Glutamatergic neuron (in vitro differentiated cells): ENCODE data around the gene XIAP. TPM values are rescaled to one million over a fixed set of nuclear protein-coding genes. Genes with fewer than 3 reads are reported as not detected.
"Not testable (repeated sequence)": the region's sequence is repeated elsewhere in the genome, so short reads cannot be mapped to it uniquely, and the experiment has no call there.

ENCODE experiments used
- DNase-seq: peaks from one replicate; pipeline ENCODE4 v3.0.0; 2022
- H3K27ac Mint-ChIP-seq: one replicate; pipeline ENCODE4 v1.8.0; 2020; ENCODE audit warnings: mild to moderate bottlenecking, mixed read lengths, inconsistent platforms; ENCODE audit not compliant: unreplicated experiment
- H3K27me3 Mint-ChIP-seq: one replicate; pipeline ENCODE4 v1.8.0; 2020; ENCODE audit warnings: mild to moderate bottlenecking, moderate library complexity, mixed read lengths, inconsistent platforms; ENCODE audit not compliant: unreplicated experiment
- H3K36me3 Mint-ChIP-seq: one replicate; pipeline ENCODE4 v1.8.0; 2020; ENCODE audit warnings: mild to moderate bottlenecking, mixed read lengths, inconsistent platforms; ENCODE audit not compliant: unreplicated experiment
- H3K4me1 Mint-ChIP-seq: one replicate; pipeline ENCODE4 v1.8.0; 2020; ENCODE audit warnings: mild to moderate bottlenecking, low read depth, mixed read lengths, inconsistent platforms; ENCODE audit not compliant: unreplicated experiment
- H3K4me3 Mint-ChIP-seq: one replicate; pipeline ENCODE4 v1.8.0; 2020; ENCODE audit warnings: mild to moderate bottlenecking, mixed read lengths, inconsistent platforms; ENCODE audit not compliant: unreplicated experiment
- H3K9me3 Mint-ChIP-seq: one replicate; pipeline ENCODE4 v1.8.0; 2020; ENCODE audit warnings: mild to moderate bottlenecking, moderate library complexity, mixed read lengths, inconsistent platforms; ENCODE audit not compliant: unreplicated experiment
- CTCF ChIP-seq: fragments of 200-600 bp; sonication (generic); IDR thresholded peaks from one replicate; pipeline ENCODE4 v1.5.0; 2021; ENCODE audit not compliant: partially characterized antibody, unreplicated experiment
- total RNA-seq: library from RNA; stranded (reverse); fragmentation: NEBNext Ultra II Directional; extraction: Animal tissue kit (Norgen Biotek cat#: 25700); gene quantifications from one replicate; pipeline ENCODE4 v1.2.1, GENCODE V29; 2021; ENCODE audit not compliant: unreplicated experiment

Gene XIAP
- total RNA-seq, 1 donor from 2014 or later: 37.1 TPM

GRCh38 chrX:123822965-123823364 lies 36.9 kb upstream of the XIAP start:
- no peaks in the 10 kb centered on the region for H3K36me3 Mint-ChIP-seq
- no peak overlapping the region for H3K4me3 Mint-ChIP-seq
- no peak overlapping the region for H3K27ac Mint-ChIP-seq
- no peak for DNase-seq
- no peak for TF ChIP-seq CTCF
- peaks cover 2% of the 10 kb centered on the region for H3K9me3 Mint-ChIP-seq
- H3K4me1 Mint-ChIP-seq: no peaks in the 10 kb centered on the region
- H3K27me3 Mint-ChIP-seq: no peaks in the 10 kb centered on the region

GRCh38 chrX:123830309-123830708 lies 29.5 kb upstream of the XIAP start:
- Mint-ChIP-seq H3K9me3 (no peaks in the 10 kb centered on the region), H3K4me1 (no peaks in the 10 kb centered on the region), H3K27me3 (no peaks in the 10 kb centered on the region), H3K27ac (no peak overlapping the region), H3K4me3 (no peak overlapping the region), H3K36me3 (no peaks in the 10 kb centered on the region)
- no peak for TF ChIP-seq CTCF
- no peak for DNase-seq

- Mint-ChIP-seq H3K9me3 (no peaks in the 10 kb centered on the region), H3K27ac (no peak overlapping the region), H3K4me1 (no peaks in the 10 kb centered on the region), H3K4me3 (no peak overlapping the region), H3K27me3 (no peaks in the 10 kb centered on the region), H3K36me3 (no peaks in the 10 kb centered on the region)
- DNase-seq: peak; percentile 34
- TF ChIP-seq CTCF: peak; percentile 76
Observed at GRCh38 chrX:123833387-123833786, 26.5 kb upstream of the XIAP start.

- no peak overlapping the region for H3K4me3 Mint-ChIP-seq
- DNase-seq: no peak
- TF ChIP-seq CTCF: no peak
- no peaks in the 10 kb centered on the region for H3K36me3 Mint-ChIP-seq
- H3K27ac Mint-ChIP-seq: no peak overlapping the region
- H3K9me3 Mint-ChIP-seq: no peaks in the 10 kb centered on the region
- no peaks in the 10 kb centered on the region for H3K27me3 Mint-ChIP-seq
- no peaks in the 10 kb centered on the region for H3K4me1 Mint-ChIP-seq
Observed at GRCh38 chrX:123834116-123834515, 25.7 kb upstream of the XIAP start.

- no peaks in the 10 kb centered on the region for H3K36me3 Mint-ChIP-seq
- no peak overlapping the region for H3K27ac Mint-ChIP-seq
- no peaks in the 10 kb centered on the region for H3K27me3 Mint-ChIP-seq
- DNase-seq: no peak
- H3K4me1 Mint-ChIP-seq: no peaks in the 10 kb centered on the region
- TF ChIP-seq CTCF: no peak
- no peaks in the 10 kb centered on the region for H3K9me3 Mint-ChIP-seq
- H3K4me3 Mint-ChIP-seq: no peak overlapping the region
Observed at GRCh38 chrX:123835661-123836371, 24.0 kb upstream of the XIAP start.

- DNase-seq, H3K4me3 Mint-ChIP-seq, H3K27me3 Mint-ChIP-seq, H3K9me3 Mint-ChIP-seq, H3K4me1 Mint-ChIP-seq, H3K36me3 Mint-ChIP-seq, H3K27ac Mint-ChIP-seq: not testable (repeated sequence)
Observed at GRCh38 chrX:123845129-123845528, 14.7 kb upstream of the XIAP start.
